Astrocyte (in vitro differentiated cells and primary cell): ENCODE results near the gene C18orf54. TPM values are rescaled to one million over a fixed set of nuclear protein-coding genes. Genes with fewer than 3 reads are reported as not detected.

Source experiments
- DNase-seq: peaks from one replicate; pipeline ENCODE4 v3.0.0-alpha.2; 2010; ENCODE audit warnings: low read depth
- FAIRE-seq: peaks from 2 replicates; lab custom pipeline; 2011; peaks lifted over from hg19 to GRCh38; lab: Jason Lieb, UNC
- H2AFZ ChIP-seq: 2 replicates; pipeline ENCODE4 v1.6.0; 2012; ENCODE audit warnings: low read depth, low read length, inconsistent platforms
- H3K27ac ChIP-seq: 2 replicates; pipeline ENCODE4 v1.5.1; 2011; ENCODE audit warnings: low read depth, low read length, inconsistent platforms
- H3K27me3 ChIP-seq: 2 replicates; pipeline ENCODE4 v1.6.0; 2011; ENCODE audit warnings: low read length, inconsistent platforms; ENCODE audit not compliant: insufficient read depth
- H3K36me3 ChIP-seq: 2 replicates; pipeline ENCODE4 v1.5.1; 2011; ENCODE audit warnings: low read length, inconsistent platforms; ENCODE audit not compliant: insufficient read depth
- H3K4me1 ChIP-seq: 2 replicates; pipeline ENCODE4 v1.5.1; 2011; ENCODE audit warnings: low read length, inconsistent platforms; ENCODE audit not compliant: insufficient read depth
- H3K4me2 ChIP-seq: 2 replicates; pipeline ENCODE4 v1.6.0; 2012; ENCODE audit warnings: low read length, inconsistent platforms
- H3K4me3 ChIP-seq: 2 replicates; pipeline ENCODE4 v1.5.1; 2011; ENCODE audit warnings: low read depth, mild to moderate bottlenecking, low read length, inconsistent platforms; ENCODE audit not compliant: insufficient read depth
- H3K79me2 ChIP-seq: 2 replicates; pipeline ENCODE4 v1.6.0; 2012; ENCODE audit warnings: mild to moderate bottlenecking, low read length, inconsistent platforms; ENCODE audit not compliant: insufficient read depth
- H3K9ac ChIP-seq: 2 replicates; pipeline ENCODE4 v1.6.0; 2012; ENCODE audit warnings: mild to moderate bottlenecking, low read length, inconsistent platforms
- H3K9me3 ChIP-seq: 2 replicates; pipeline ENCODE4 v1.5.1; 2012; ENCODE audit warnings: low read depth, mild to moderate bottlenecking, low read length, inconsistent platforms; ENCODE audit not compliant: insufficient read depth
- H4K20me1 ChIP-seq: 2 replicates; pipeline ENCODE4 v1.6.0; 2012; ENCODE audit warnings: low read length, inconsistent platforms; ENCODE audit not compliant: insufficient read depth
- H3K27ac Mint-ChIP-seq: one replicate; pipeline ENCODE4 v1.8.0; 2021; ENCODE audit warnings: mild to moderate bottlenecking, mixed read lengths; ENCODE audit not compliant: unreplicated experiment
- H3K27me3 Mint-ChIP-seq: one replicate; pipeline ENCODE4 v1.8.0; 2021; ENCODE audit warnings: low read depth, mixed read lengths; ENCODE audit not compliant: unreplicated experiment
- H3K36me3 Mint-ChIP-seq: one replicate; pipeline ENCODE4 v1.8.0; 2021; ENCODE audit warnings: low read depth, mixed read lengths; ENCODE audit not compliant: unreplicated experiment
- H3K4me1 Mint-ChIP-seq: one replicate; pipeline ENCODE4 v1.8.0; 2021; ENCODE audit warnings: low read depth, mixed read lengths; ENCODE audit not compliant: unreplicated experiment
- H3K4me3 Mint-ChIP-seq: one replicate; pipeline ENCODE4 v1.8.0; 2021; ENCODE audit warnings: mild to moderate bottlenecking, moderate library complexity, mixed read lengths; ENCODE audit not compliant: unreplicated experiment
- H3K9me3 Mint-ChIP-seq: one replicate; pipeline ENCODE4 v1.8.0; 2021; ENCODE audit warnings: mild to moderate bottlenecking, mixed read lengths; ENCODE audit not compliant: unreplicated experiment
- EZH2 ChIP-seq: IDR thresholded peaks from 2 replicates; pipeline ENCODE4 v1.6.1; 2012; ENCODE audit warnings: mild to moderate bottlenecking, low read length, inconsistent platforms; ENCODE audit not compliant: insufficient read depth
- total RNA-seq: library from RNA; stranded (reverse); gene quantifications from 2 replicates; pipeline ENCODE4 v1.2.1, GENCODE V29; 2021
- TF ChIP-seq, protein P1 (sequence below): IDR thresholded peaks from 2 replicates; pipeline ENCODE4 v1.5.1; 2011; ENCODE audit warnings: low read depth, mild to moderate bottlenecking, inconsistent platforms, low read length, moderate library complexity; ENCODE audit not compliant: insufficient read depth

Gene C18orf54
- total RNA-seq, 1 donor from 2014 or later: 10.2 TPM

- peaks cover 23% of the 10 kb centered on the region for H3K4me1 ChIP-seq
- Mint-ChIP-seq H3K4me3 (no peak overlapping the region), H3K27me3 (no peaks in the 10 kb centered on the region), H3K27ac (no peak overlapping the region), H3K36me3 (no peaks in the 10 kb centered on the region), H3K9me3 (peaks cover 5% of the 10 kb centered on the region), H3K4me1 (peaks cover 12% of the 10 kb centered on the region)
- no peaks in the 10 kb centered on the region for H4K20me1 ChIP-seq
- H3K27me3 ChIP-seq: no peaks in the 10 kb centered on the region
- TF ChIP-seq, protein P1, sequence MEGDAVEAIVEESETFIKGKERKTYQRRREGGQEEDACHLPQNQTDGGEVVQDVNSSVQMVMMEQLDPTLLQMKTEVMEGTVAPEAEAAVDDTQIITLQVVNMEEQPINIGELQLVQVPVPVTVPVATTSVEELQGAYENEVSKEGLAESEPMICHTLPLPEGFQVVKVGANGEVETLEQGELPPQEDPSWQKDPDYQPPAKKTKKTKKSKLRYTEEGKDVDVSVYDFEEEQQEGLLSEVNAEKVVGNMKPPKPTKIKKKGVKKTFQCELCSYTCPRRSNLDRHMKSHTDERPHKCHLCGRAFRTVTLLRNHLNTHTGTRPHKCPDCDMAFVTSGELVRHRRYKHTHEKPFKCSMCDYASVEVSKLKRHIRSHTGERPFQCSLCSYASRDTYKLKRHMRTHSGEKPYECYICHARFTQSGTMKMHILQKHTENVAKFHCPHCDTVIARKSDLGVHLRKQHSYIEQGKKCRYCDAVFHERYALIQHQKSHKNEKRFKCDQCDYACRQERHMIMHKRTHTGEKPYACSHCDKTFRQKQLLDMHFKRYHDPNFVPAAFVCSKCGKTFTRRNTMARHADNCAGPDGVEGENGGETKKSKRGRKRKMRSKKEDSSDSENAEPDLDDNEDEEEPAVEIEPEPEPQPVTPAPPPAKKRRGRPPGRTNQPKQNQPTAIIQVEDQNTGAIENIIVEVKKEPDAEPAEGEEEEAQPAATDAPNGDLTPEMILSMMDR: no peak
- TF ChIP-seq EZH2: no peak
- H3K36me3 ChIP-seq: no peaks in the 10 kb centered on the region
- no peaks in the 10 kb centered on the region for H3K9me3 ChIP-seq
- no peak for DNase-seq
- FAIRE-seq: no peak
- H3K79me2 ChIP-seq: no peaks in the 10 kb centered on the region
- no peak overlapping the region for H3K4me3 ChIP-seq
- no peak overlapping the region for H2AFZ ChIP-seq
- H3K27ac ChIP-seq: no peak overlapping the region
- H3K9ac ChIP-seq: no peak overlapping the region
- no peak overlapping the region for H3K4me2 ChIP-seq
Observed at GRCh38 chr18:54390838-54391237, 33.1 kb downstream of the C18orf54 start.

DNA sequence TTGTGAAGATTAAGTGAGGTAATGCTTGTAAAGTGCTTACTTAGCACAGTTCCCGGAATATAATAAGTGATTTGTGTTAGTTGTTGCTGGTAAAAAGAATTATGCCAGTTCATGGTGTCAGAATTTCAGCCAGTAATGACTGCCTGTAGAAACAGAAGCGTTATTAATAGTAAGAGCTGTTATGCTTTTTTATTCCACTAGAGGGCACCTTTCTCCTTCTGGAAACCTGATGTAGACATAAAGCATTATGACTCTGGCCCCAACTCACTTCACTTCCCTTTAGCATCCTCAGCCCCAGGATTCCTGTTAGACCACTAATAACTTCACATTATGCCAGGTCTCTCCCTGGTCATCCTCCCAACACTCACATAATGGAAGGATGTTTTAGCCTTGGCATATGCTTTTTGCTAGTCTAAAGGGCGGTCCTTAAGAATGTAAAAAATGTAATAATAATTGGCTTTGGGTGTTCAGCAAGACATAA lies 34.9 kb downstream of the C18orf54 start:
- Histone ChIP-seq H3K9me3 (no peaks in the 10 kb centered on the region), H3K4me1 (peaks cover 20% of the 10 kb centered on the region), H3K4me3 (no peak overlapping the region), H4K20me1 (no peaks in the 10 kb centered on the region), H3K27ac (no peak overlapping the region), H3K27me3 (no peaks in the 10 kb centered on the region), H2AFZ (no peak overlapping the region), H3K9ac (no peak overlapping the region), H3K36me3 (no peaks in the 10 kb centered on the region), H3K79me2 (no peaks in the 10 kb centered on the region), H3K4me2 (no peak overlapping the region)
- no peak overlapping the region for H3K27ac Mint-ChIP-seq
- H3K9me3 Mint-ChIP-seq: peaks cover 5% of the 10 kb centered on the region
- H3K4me3 Mint-ChIP-seq: no peak overlapping the region
- H3K27me3 Mint-ChIP-seq: no peaks in the 10 kb centered on the region
- peaks cover 12% of the 10 kb centered on the region for H3K4me1 Mint-ChIP-seq
- DNase-seq (peak; percentile 29), FAIRE-seq (peak; percentile 86)
- TF ChIP-seq, protein P1: peak; percentile 84
- TF ChIP-seq EZH2: no peak
- no peaks in the 10 kb centered on the region for H3K36me3 Mint-ChIP-seq

- H3K4me2 ChIP-seq: no peak overlapping the region
- H3K36me3 ChIP-seq: no peaks in the 10 kb centered on the region
- H2AFZ ChIP-seq: no peak overlapping the region
- Mint-ChIP-seq H3K36me3 (no peaks in the 10 kb centered on the region), H3K4me3 (no peak overlapping the region), H3K27ac (no peak overlapping the region), H3K9me3 (no peaks in the 10 kb centered on the region), H3K4me1 (peaks cover 6% of the 10 kb centered on the region), H3K27me3 (no peaks in the 10 kb centered on the region)
- H3K9ac ChIP-seq: no peak overlapping the region
- no peaks in the 10 kb centered on the region for H3K79me2 ChIP-seq
- no peak for FAIRE-seq
- H3K27me3 ChIP-seq: no peaks in the 10 kb centered on the region
- no peak overlapping the region for H3K4me3 ChIP-seq
- H3K4me1 ChIP-seq: peaks cover 8% of the 10 kb centered on the region
- H3K9me3 ChIP-seq: no peaks in the 10 kb centered on the region
- no peak overlapping the region for H3K27ac ChIP-seq
- TF ChIP-seq, protein P1: no peak
- TF ChIP-seq EZH2: no peak
- H4K20me1 ChIP-seq: no peaks in the 10 kb centered on the region
- no peak for DNase-seq
Observed at GRCh38 chr18:54393648-54394294, 36.1 kb downstream of the C18orf54 start.
